HCT116 (cell line): ENCODE results near the gene NRGN.

Experiments
- CTCF ChIP-seq, 3 experiments: fragments of 200-600 bp in 1 of 3; sonication (generic) in 1 of 3; IDR thresholded peaks in 2 of 3; conservative IDR thresholded peaks in 1 of 3; 2 replicates each; pipeline ENCODE4 v1.5.1; 2012 to 2017; ENCODE audit warnings: low read depth in 2 of 3, low read length in 2 of 3, antibody characterized with exemption in 1 of 3, borderline replicate concordance in 1 of 3, control low read depth in 1 of 3, mild to moderate bottlenecking in 1 of 3, mixed read lengths in 1 of 3, mixed run types in 1 of 3, moderate library complexity in 1 of 3; ENCODE audit not compliant: insufficient read depth in 1 of 3
- EGR1 ChIP-seq: IDR thresholded peaks from 2 replicates; pipeline ENCODE4 v1.6.1; 2012; ENCODE audit warnings: low read depth
- EZH2phosphoT487 ChIP-seq: fragments of 200-600 bp; IDR thresholded peaks from 2 replicates; pipeline ENCODE4 v1.6.1; 2018; ENCODE audit warnings: antibody characterized with exemption, borderline replicate concordance
- JUND ChIP-seq: IDR thresholded peaks from 2 replicates; pipeline ENCODE4 v1.6.1; 2012
- MAX ChIP-seq: IDR thresholded peaks from 2 replicates; pipeline ENCODE4 v1.6.1; 2012
- POLR2A ChIP-seq: IDR thresholded peaks from 2 replicates; pipeline ENCODE4 v1.7.0; 2011; ENCODE audit warnings: borderline replicate concordance; ENCODE audit not compliant: insufficient read depth, insufficient read length; ENCODE audit errors: extremely low read depth
- RAD21 ChIP-seq: IDR thresholded peaks from 2 replicates; pipeline ENCODE4 v1.6.1; 2012; ENCODE audit warnings: low read depth, mild to moderate bottlenecking
- REST ChIP-seq: IDR thresholded peaks from 2 replicates; pipeline ENCODE4 v1.6.1; 2012; ENCODE audit warnings: low read depth
- SIN3A ChIP-seq: IDR thresholded peaks from 2 replicates; pipeline ENCODE4 v1.6.1; 2012; ENCODE audit warnings: low read depth
- SP1 ChIP-seq: IDR thresholded peaks from 2 replicates; pipeline ENCODE4 v1.6.1; 2012; ENCODE audit warnings: low read depth

GRCh38 chr11:124757320-124757719 is 17.6 kb downstream of the NRGN start:
- TF ChIP-seq SP1 (no peak), EZH2phosphoT487 (no peak), CTCF (IDR thresholded peaks at IDR 0.05 in 2 of 3, conservative IDR thresholded peaks at IDR 0.05 in 1 of 3; ENCODE audit: borderline replicate concordance in 1 of 3, insufficient read depth in 1 of 3, low read depth in 2 of 3, low read length in 2 of 3) (no peak), REST (no peak), POLR2A (no peak), JUND (no peak), EGR1 (no peak), MAX (no peak), RAD21 (no peak), SIN3A (no peak)
